ENCODE results near the gene ZNF784. TPM values are rescaled to one million over a fixed set of nuclear protein-coding genes. Genes with fewer than 3 reads are reported as not detected.

Gene ZNF784
- total and polyA plus RNA-seq, 9 of the 15 experiments (the other 6 are each of a cell fraction or from before 2014, with no cell fraction given): 0.14 to 6.1 (median 2.1) TPM

GRCh38 chr19:55632463-55632834 is 8.1 kb upstream of the ZNF784 start (continued):
- TF ChIP-seq RAD21 (CRISPR knock-in tag; conservative IDR thresholded peaks at IDR 0.05 in 1 of 2, IDR thresholded peaks at IDR 0.05 in 1 of 2): peak; percentile 79 to 87
- peak; percentile 54; the same call in 1 of the 2 replicates for TF ChIP-seq STAG1 (CRISPR knock-in tag; IDR thresholded peaks at IDR 0.05; ENCODE audit: borderline replicate concordance)
- peak; percentile 15; the same call in 1 of the 2 replicates for TF ChIP-seq TFAP4 (CRISPR knock-in tag; IDR thresholded peaks at IDR 0.05; ENCODE audit: borderline replicate concordance)
- peak; percentile 78 for TF ChIP-seq SMC3 (conservative IDR thresholded peaks at IDR 0.05; ENCODE audit: insufficient read depth, low read depth, low read length)
- 0 out of 2 replicates have a peak, but pooled peaks have one; percentile 26 for TF ChIP-seq JUND (IDR thresholded peaks at IDR 0.05; ENCODE audit: borderline replicate concordance, low read depth, low read length)
- no peak for TF ChIP-seq JUND (tag; IDR thresholded peaks at IDR 0.05; ENCODE audit: borderline replicate concordance, low read depth, low read length)

GRCh38 chr19:55626350-55626749 is 2.0 kb upstream of the ZNF784 start:
- Histone ChIP-seq H3K4me3 (no peak overlapping the region), H3K79me2 (ENCODE audit: control insufficient read depth, insufficient read depth, low read length) (peaks cover 7% of the 10 kb centered on the region; the same call in 2 of the 3 replicates), H3K4me1 (replicated peaks in 1 of 2; ENCODE audit: control insufficient read depth in 2 of 2, insufficient read depth in 2 of 2, low read length in 2 of 2) (peaks cover 9 to 11% of the 10 kb centered on the region in 2 experiments; a peak in 4 of 5 replicates), H2AFZ (ENCODE audit: low read depth, low read length) (no peak overlapping the region), H3K27me3 (ENCODE audit: control insufficient read depth in 2 of 2, insufficient read depth in 2 of 2, low read length in 2 of 2) (no peaks in the 10 kb centered on the region), H3K27ac (ENCODE audit: extremely low read depth, low read depth, low read length) (no peak overlapping the region), H3K36me3 (ENCODE audit: control insufficient read depth, insufficient read depth, low read length) (no peaks in the 10 kb centered on the region; the same call in 2 of the 3 replicates), H3K4me2 (ENCODE audit: insufficient read depth, low read length) (no peak overlapping the region), H3K9ac (ENCODE audit: insufficient read depth in 1 of 2, low read depth in 2 of 2, low read length in 2 of 2) (no peak overlapping the region; a peak in 1 of 4 replicates), H3K9me3 (replicated peaks; ENCODE audit: control insufficient read depth, insufficient read depth, low read depth, low read length) (no peaks in the 10 kb centered on the region), H3K9me1 (ENCODE audit: control insufficient read depth, insufficient read depth, low read length) (no peaks in the 10 kb centered on the region), H4K20me1 (replicated peaks; ENCODE audit: control insufficient read depth, insufficient read depth, low read length) (no peaks in the 10 kb centered on the region; the same call in 1 of the 2 replicates)
- in situ Hi-C loops (cut with MboI) (loop anchor here (5.0 to 25.0 kb wide), 4 partner anchors 109 to 686 kb away; partner anchors contain the start of genes BRSK1, HSPBP1, TNNT1 and ZSCAN5A), intact Hi-C loops (cut with micrococcal nuclease) (no loop called here)
- ATAC-seq (no peak), FAIRE-seq (peak; percentile 59), DNase-seq (ENCODE audit: extremely low read depth in 1 of 4, low spot score in 3 of 4) (no peak)
- CTCF ChIA-PET (ENCODE audit: low intra/inter-chr PET ratio): interaction anchor here (0.6 kb wide), 1 partner anchor 682 kb away, joined by 3 read pairs; no protein-coding TSS in a partner anchor
- POLR2A ChIA-PET: interaction anchor here (0.8 to 3.8 kb wide), 3 partner anchors 10 to 122 kb away, joined by 3 to 18 read pairs (median 4); no protein-coding TSS in a partner anchor
- TF ChIP-seq ZNF561 (CRISPR knock-in tag; conservative IDR thresholded peaks at IDR 0.05): no peak
- TF ChIP-seq TCF3 (CRISPR knock-in tag; IDR thresholded peaks at IDR 0.05): 0 out of 2 replicates have a peak, but pooled peaks have one; percentile 16
- WGBS (ENCODE audit: insufficient coverage, low coverage, missing lambda C conversion rate): 38% methylated on average over 11 of the region's 11 CpGs
- BruUV-seq (replicated peaks): no TSS peak

Data from K562 (cell line).